ENCODE data around the gene POLR3F.

GRCh38 chr20:18456600-18456999 is 10.6 kb upstream of the POLR3F start:
- TF ChIP-seq CTCF (IDR thresholded peaks at IDR 0.05) (no peak), EZH2 (IDR thresholded peaks at IDR 0.05; ENCODE audit: borderline replicate concordance, insufficient read depth, low read depth, low read length, poor library complexity, severe bottlenecking) (no peak)

All from B cell (primary cell).